ENCODE results near the gene GON4L. TPM values are rescaled to one million over a fixed set of nuclear protein-coding genes. Genes with fewer than 3 reads are reported as not detected.
A peak's percentile ranks its signal among the peaks of the same experiment; 100 is the strongest.

Gene GON4L
- total and polyA plus RNA-seq, 4 donors = 16.2 to 61.4 (median 32.3) TPM

DNA sequence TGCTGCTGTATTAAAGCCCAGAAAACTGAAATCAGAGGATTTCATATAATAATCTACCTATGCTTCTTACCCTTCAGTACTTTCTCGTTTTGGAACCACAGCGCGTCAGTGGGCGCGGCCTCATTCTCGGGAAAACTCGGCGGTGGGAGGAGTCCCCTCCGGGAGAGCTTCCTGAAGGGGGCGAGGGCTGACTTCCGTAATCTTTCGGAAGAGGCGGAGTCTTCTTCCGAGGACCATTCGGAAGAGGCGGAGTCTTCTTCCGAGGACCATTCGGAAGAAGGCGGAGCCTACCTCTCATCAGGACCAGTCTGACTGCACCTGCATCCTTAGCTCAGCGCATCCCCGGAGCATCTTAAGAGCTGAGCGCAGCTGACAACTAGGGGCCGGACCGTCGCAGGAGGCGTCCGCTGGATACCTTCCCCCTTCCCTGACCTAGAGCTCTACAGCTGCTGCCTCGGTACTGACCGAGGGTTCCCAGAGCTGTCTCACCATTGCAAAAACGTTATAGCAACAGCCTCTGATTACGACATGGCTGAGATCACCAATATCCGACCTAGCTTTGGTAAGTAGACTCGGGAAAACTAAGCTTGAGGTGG, 2.3 kb upstream of the GON4L start, which contains the start of gene SYT11:
Gene SYT11, plus strand, starts transcription at position 334 of the 596 bp plus-strand sequence. Its CDS starts 195 bp downstream, at position 529.
- Histone ChIP-seq H3K27me3 (ENCODE audit: control insufficient read depth in 3 of 3, insufficient read depth in 3 of 3, low read length in 2 of 3) (no peaks in the 10 kb centered on the region), H3K4me1 (ENCODE audit: control insufficient read depth in 5 of 5, insufficient read depth in 5 of 5, low read length in 5 of 5) (peaks cover 0 to 26% (median 4%) of the 10 kb centered on the region in 5 donors), H3K9me3 (ENCODE audit: control insufficient read depth in 4 of 4, insufficient read depth in 3 of 4, low read length in 3 of 4) (no peaks in the 10 kb centered on the region), H3K27ac (ENCODE audit: low read depth in 1 of 2, low read length in 1 of 2) (peak within 1 kb of the TSS; percentile 44 to 84), H3K9ac (ENCODE audit: insufficient read depth in 1 of 2, low read length in 2 of 2) (peak within 1 kb of the TSS; percentile 52 to 95), H3K36me3 (ENCODE audit: control insufficient read depth in 4 of 4, insufficient read depth in 4 of 4, low read length in 4 of 4) (peaks cover under 1 to 5% (median 5%) of the 10 kb centered on the region in 4 donors), H3K4me3 (peak within 1 kb of the TSS; percentile 21)
- TF ChIP-seq, protein P1, sequence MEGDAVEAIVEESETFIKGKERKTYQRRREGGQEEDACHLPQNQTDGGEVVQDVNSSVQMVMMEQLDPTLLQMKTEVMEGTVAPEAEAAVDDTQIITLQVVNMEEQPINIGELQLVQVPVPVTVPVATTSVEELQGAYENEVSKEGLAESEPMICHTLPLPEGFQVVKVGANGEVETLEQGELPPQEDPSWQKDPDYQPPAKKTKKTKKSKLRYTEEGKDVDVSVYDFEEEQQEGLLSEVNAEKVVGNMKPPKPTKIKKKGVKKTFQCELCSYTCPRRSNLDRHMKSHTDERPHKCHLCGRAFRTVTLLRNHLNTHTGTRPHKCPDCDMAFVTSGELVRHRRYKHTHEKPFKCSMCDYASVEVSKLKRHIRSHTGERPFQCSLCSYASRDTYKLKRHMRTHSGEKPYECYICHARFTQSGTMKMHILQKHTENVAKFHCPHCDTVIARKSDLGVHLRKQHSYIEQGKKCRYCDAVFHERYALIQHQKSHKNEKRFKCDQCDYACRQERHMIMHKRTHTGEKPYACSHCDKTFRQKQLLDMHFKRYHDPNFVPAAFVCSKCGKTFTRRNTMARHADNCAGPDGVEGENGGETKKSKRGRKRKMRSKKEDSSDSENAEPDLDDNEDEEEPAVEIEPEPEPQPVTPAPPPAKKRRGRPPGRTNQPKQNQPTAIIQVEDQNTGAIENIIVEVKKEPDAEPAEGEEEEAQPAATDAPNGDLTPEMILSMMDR (IDR thresholded peaks at IDR 0.05; ENCODE audit: control extremely low read depth, extremely low read depth) = no peak
- ATAC-seq (ENCODE audit: insufficient read depth, low FRiP score) (peak; percentile 94), DNase-seq (peak; percentile 96 to 99 (median 98))
- 1% methylated on average over 33 of the region's 33 CpGs for WGBS, 2 donors

DNA sequence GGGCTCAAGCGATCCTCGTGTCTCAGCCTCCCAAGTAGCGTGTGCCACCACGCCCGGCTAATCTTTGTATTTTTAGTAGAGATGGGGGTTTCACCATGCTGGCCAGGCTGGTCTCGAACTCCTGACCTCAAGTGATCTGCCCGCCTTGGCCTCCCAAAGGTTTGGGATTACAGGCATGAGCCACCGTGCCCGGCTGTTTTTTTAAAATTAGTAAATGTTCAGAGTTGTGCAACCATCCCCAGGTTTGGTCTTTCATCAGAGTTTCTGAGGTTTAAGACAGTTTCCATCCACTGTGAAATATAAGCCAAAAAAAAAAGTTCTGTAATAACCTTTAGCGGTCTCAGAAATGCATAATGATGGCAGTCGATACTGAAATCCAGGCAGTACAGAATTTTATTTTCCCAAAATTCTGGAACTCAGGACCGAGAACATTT, 1.8 kb upstream of the GON4L start:
- H3K9me3 ChIP-seq (ENCODE audit: control insufficient read depth in 4 of 4, insufficient read depth in 3 of 4, low read length in 3 of 4) = no peaks in the 10 kb centered on the region
- peaks cover 0 to 26% (median 4%) of the 10 kb centered on the region in 5 donors for H3K4me1 ChIP-seq (ENCODE audit: control insufficient read depth in 5 of 5, insufficient read depth in 5 of 5, low read length in 5 of 5)
- no peaks in the 10 kb centered on the region for H3K27me3 ChIP-seq (ENCODE audit: control insufficient read depth in 3 of 3, insufficient read depth in 3 of 3, low read length in 2 of 3)
- H3K27ac ChIP-seq (ENCODE audit: low read depth in 1 of 2, low read length in 1 of 2) = peak overlapping the region; percentile 4 to 84
- WGBS, 2 donors = 36 to 43% methylated on average over 12 of the region's 12 CpGs
- peak overlapping the region; percentile 25 to 95 for H3K9ac ChIP-seq (ENCODE audit: insufficient read depth in 1 of 2, low read length in 2 of 2)
- DNase-seq (peak in 1 of 3 donors; percentile 14), ATAC-seq (ENCODE audit: insufficient read depth, low FRiP score) (no peak)
- H3K4me3 ChIP-seq = no peak overlapping the region
- H3K36me3 ChIP-seq (ENCODE audit: control insufficient read depth in 4 of 4, insufficient read depth in 4 of 4, low read length in 4 of 4) = peaks cover 4 to 9% (median 7%) of the 10 kb centered on the region in 4 donors
- TF ChIP-seq, protein P1 (IDR thresholded peaks at IDR 0.05; ENCODE audit: control extremely low read depth, extremely low read depth) = no peak

DNA sequence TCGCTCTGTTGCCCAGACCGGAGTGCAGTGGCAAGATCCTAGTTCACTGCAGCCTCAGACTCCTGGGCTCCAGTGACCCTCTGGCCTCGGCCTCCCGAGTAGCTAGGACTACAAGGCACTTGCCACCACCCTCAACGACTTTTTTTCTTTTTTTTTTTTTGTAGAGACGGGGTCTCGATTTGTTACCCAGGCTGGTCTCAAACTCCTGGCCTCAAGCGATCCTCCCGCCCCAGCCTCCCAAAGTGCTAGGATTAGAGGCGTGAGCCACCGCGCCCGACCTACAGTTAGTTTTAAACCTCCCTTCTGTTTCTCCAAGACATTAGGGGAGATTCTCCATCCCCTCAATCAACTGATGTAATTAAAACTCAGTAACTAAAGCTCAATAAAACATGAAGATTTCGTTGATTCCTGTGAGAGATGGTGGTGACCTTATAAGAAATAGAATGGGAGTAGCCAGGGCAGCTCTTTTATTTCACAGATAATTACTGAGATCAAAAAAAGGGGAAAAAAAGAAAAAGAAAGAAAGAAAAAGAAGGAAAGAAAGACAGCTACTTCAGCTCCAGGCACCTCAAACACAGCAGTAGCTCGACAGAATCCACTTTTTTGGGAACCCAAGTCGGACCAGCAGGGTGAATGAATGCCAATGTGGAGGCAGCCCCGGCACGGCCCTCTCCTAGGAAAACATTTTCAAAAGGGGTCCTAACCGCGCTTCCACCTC, 598 bp downstream of the GON4L start:
- TF ChIP-seq, protein P1 (IDR thresholded peaks at IDR 0.05; ENCODE audit: control extremely low read depth, extremely low read depth) = no peak
- Histone ChIP-seq H3K4me3 (peak overlapping the region; percentile 85), H3K27ac (ENCODE audit: low read depth in 1 of 2, low read length in 1 of 2) (peak overlapping the region; percentile 82 to 87), H3K27me3 (ENCODE audit: control insufficient read depth in 3 of 3, insufficient read depth in 3 of 3, low read length in 2 of 3) (no peaks in the 10 kb centered on the region), H3K9ac (ENCODE audit: insufficient read depth in 1 of 2, low read length in 2 of 2) (peak overlapping the region; percentile 67 to 73), H3K36me3 (ENCODE audit: control insufficient read depth in 4 of 4, insufficient read depth in 4 of 4, low read length in 4 of 4) (peaks cover 15 to 21% (median 18%) of the 10 kb centered on the region in 4 donors), H3K4me1 (ENCODE audit: control insufficient read depth in 5 of 5, insufficient read depth in 5 of 5, low read length in 5 of 5) (peaks cover 0 to 26% (median 5%) of the 10 kb centered on the region in 5 donors), H3K9me3 (ENCODE audit: control insufficient read depth in 4 of 4, insufficient read depth in 3 of 4, low read length in 3 of 4) (no peaks in the 10 kb centered on the region)
- ATAC-seq (ENCODE audit: insufficient read depth, low FRiP score) = no peak
- DNase-seq = no peak
- 52 to 58% methylated on average over 20 of the region's 20 CpGs for WGBS, 2 donors

All from lung (tissue), 12 donors.